ENCODE data around the gene TMEM101. TPM values are rescaled to one million over a fixed set of nuclear protein-coding genes. Genes with fewer than 3 reads are reported as not detected.

TMEM101 gene
- polyA plus RNA-seq, 1 donor (not counting 4 experiments of a cell fraction or from before 2014, with no cell fraction given) = 20.1 TPM

- no peaks in the 10 kb centered on the region for H3K27me3 ChIP-seq (ENCODE audit: control insufficient read depth, extremely low read depth, insufficient read depth, low read length)
- no peak overlapping the region for H3K4me3 ChIP-seq (ENCODE audit: control insufficient read depth in 2 of 3, extremely low read depth in 1 of 3, insufficient read depth in 2 of 3, low read depth in 1 of 3, low read length in 3 of 3)
- no peaks in the 10 kb centered on the region for H3K9me1 ChIP-seq (ENCODE audit: control insufficient read depth, extremely low read depth, insufficient read depth, low read length)
- no peaks in the 10 kb centered on the region for H3K9me3 ChIP-seq (ENCODE audit: control insufficient read depth, low read depth, low read length)
- DNase-seq (ENCODE audit: low read depth, low spot score) (no peak), FAIRE-seq (no peak)
- no peak overlapping the region for H3K9ac ChIP-seq (ENCODE audit: control insufficient read depth, extremely low read depth, insufficient read depth, low read length)
- H3K27ac ChIP-seq (ENCODE audit: control insufficient read depth, insufficient read depth, low read length) = no peak overlapping the region
- H3K4me1 ChIP-seq (ENCODE audit: control insufficient read depth, extremely low read depth, insufficient read depth, low read length) = peaks cover 13% of the 10 kb centered on the region
- TF ChIP-seq, protein P1, sequence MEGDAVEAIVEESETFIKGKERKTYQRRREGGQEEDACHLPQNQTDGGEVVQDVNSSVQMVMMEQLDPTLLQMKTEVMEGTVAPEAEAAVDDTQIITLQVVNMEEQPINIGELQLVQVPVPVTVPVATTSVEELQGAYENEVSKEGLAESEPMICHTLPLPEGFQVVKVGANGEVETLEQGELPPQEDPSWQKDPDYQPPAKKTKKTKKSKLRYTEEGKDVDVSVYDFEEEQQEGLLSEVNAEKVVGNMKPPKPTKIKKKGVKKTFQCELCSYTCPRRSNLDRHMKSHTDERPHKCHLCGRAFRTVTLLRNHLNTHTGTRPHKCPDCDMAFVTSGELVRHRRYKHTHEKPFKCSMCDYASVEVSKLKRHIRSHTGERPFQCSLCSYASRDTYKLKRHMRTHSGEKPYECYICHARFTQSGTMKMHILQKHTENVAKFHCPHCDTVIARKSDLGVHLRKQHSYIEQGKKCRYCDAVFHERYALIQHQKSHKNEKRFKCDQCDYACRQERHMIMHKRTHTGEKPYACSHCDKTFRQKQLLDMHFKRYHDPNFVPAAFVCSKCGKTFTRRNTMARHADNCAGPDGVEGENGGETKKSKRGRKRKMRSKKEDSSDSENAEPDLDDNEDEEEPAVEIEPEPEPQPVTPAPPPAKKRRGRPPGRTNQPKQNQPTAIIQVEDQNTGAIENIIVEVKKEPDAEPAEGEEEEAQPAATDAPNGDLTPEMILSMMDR (optimal IDR thresholded peaks at IDR 0.05 in 1 of 3, IDR thresholded peaks at IDR 0.05 in 1 of 3, conservative IDR thresholded peaks at IDR 0.05 in 1 of 3; ENCODE audit: extremely low read depth in 1 of 3, insufficient read depth in 2 of 3, low read length in 3 of 3) = no peak
- TF ChIP-seq EZH2 (IDR thresholded peaks at IDR 0.05; ENCODE audit: low read length) = no peak
- no peak overlapping the region for H3K4me2 ChIP-seq (ENCODE audit: control insufficient read depth, extremely low read depth, insufficient read depth, low read depth, low read length)
- dilution Hi-C loops (cut with MboI; ENCODE audit: extremely low pct_ligation_motif_present, low sequenced_read_pairs) = no loop called here
- H3K36me3 ChIP-seq (ENCODE audit: control insufficient read depth in 2 of 2, extremely low read depth in 1 of 2, insufficient read depth in 2 of 2, low read length in 2 of 2) = peaks cover 11% of the 10 kb centered on the region in 2 experiments
- no peaks in the 10 kb centered on the region for H4K20me1 ChIP-seq (ENCODE audit: control insufficient read depth, extremely low read depth, insufficient read depth, low read length)
- no peak overlapping the region for H2AFZ ChIP-seq (ENCODE audit: control insufficient read depth, low read length)
- H3K79me2 ChIP-seq (ENCODE audit: control insufficient read depth, insufficient read depth, low read length) = peaks cover 11% of the 10 kb centered on the region
Observed at GRCh38 chr17:44012874-44013273, 1.9 kb downstream of the TMEM101 start.

GRCh38 chr17:44012391-44012790, 2.4 kb downstream of the TMEM101 start:
- Histone ChIP-seq H3K27me3 (ENCODE audit: control insufficient read depth, extremely low read depth, insufficient read depth, low read length) (no peaks in the 10 kb centered on the region), H3K4me1 (ENCODE audit: control insufficient read depth, extremely low read depth, insufficient read depth, low read length) (peaks cover 17% of the 10 kb centered on the region), H3K4me2 (ENCODE audit: control insufficient read depth, extremely low read depth, insufficient read depth, low read depth, low read length) (no peak overlapping the region), H3K4me3 (ENCODE audit: control insufficient read depth in 2 of 3, extremely low read depth in 1 of 3, insufficient read depth in 2 of 3, low read depth in 1 of 3, low read length in 3 of 3) (no peak overlapping the region), H4K20me1 (ENCODE audit: control insufficient read depth, extremely low read depth, insufficient read depth, low read length) (no peaks in the 10 kb centered on the region), H3K36me3 (ENCODE audit: control insufficient read depth in 2 of 2, extremely low read depth in 1 of 2, insufficient read depth in 2 of 2, low read length in 2 of 2) (peaks cover 11% of the 10 kb centered on the region in 2 experiments), H3K79me2 (ENCODE audit: control insufficient read depth, insufficient read depth, low read length) (peaks cover 11% of the 10 kb centered on the region), H3K27ac (ENCODE audit: control insufficient read depth, insufficient read depth, low read length) (no peak overlapping the region), H3K9ac (ENCODE audit: control insufficient read depth, extremely low read depth, insufficient read depth, low read length) (no peak overlapping the region), H2AFZ (ENCODE audit: control insufficient read depth, low read length) (no peak overlapping the region), H3K9me3 (ENCODE audit: control insufficient read depth, low read depth, low read length) (no peaks in the 10 kb centered on the region), H3K9me1 (ENCODE audit: control insufficient read depth, extremely low read depth, insufficient read depth, low read length) (no peaks in the 10 kb centered on the region)
- FAIRE-seq (no peak), DNase-seq (ENCODE audit: low read depth, low spot score) (no peak)
- dilution Hi-C loops (cut with MboI; ENCODE audit: extremely low pct_ligation_motif_present, low sequenced_read_pairs) = no loop called here
- TF ChIP-seq, protein P1 (optimal IDR thresholded peaks at IDR 0.05 in 1 of 3, IDR thresholded peaks at IDR 0.05 in 1 of 3, conservative IDR thresholded peaks at IDR 0.05 in 1 of 3; ENCODE audit: extremely low read depth in 1 of 3, insufficient read depth in 2 of 3, low read length in 3 of 3) = no peak
- TF ChIP-seq EZH2 (IDR thresholded peaks at IDR 0.05; ENCODE audit: low read length) = no peak
